H1 (cell line): ENCODE results near the gene B9D2. TPM values are rescaled to one million over a fixed set of nuclear protein-coding genes. Genes with fewer than 3 reads are reported as not detected.

Source experiments
- CTBP2 ChIP-seq: IDR thresholded peaks from 2 replicates; pipeline ENCODE4 v1.7.0; 2011; ENCODE audit warnings: borderline replicate concordance, mild to moderate bottlenecking, moderate library complexity, mixed read lengths, low read length; ENCODE audit not compliant: insufficient read depth, insufficient read length
- POLR2A ChIP-seq, 2 experiments: IDR thresholded peaks; 1 replicate in 1 of 2; 2 replicates in 1 of 2; pipeline ENCODE4 v1.6.1; 2011; ENCODE audit warnings: low read depth in 2 of 2, low read length in 2 of 2, mild to moderate bottlenecking in 2 of 2; ENCODE audit errors: control extremely low read depth in 1 of 2
- polyA plus RNA-seq, 7 experiments: library from polyadenylated mRNA; depleted of rRNA in 3 of 7; stranded (reverse) in 5 of 7; unstranded in 2 of 7; fragments of >200 nt in 5 of 7; fragments of 200-250 nt in 2 of 7; gene quantifications; 1 replicate in 5 of 7; 2 replicates in 1 of 7; 4 replicates in 1 of 7; pipeline versions ENCODE4 v1.2.1 to v1.2.3, GENCODE V29; 2011 to 2013; ENCODE audit warnings: missing spikeins in 2 of 7, mixed read lengths in 2 of 7
- total RNA-seq: library from RNA; stranded (reverse); fragmentation: NEBNext Ultra II Directional; extraction: Animal tissue kit (Norgen Biotek cat#: 25700); gene quantifications from 2 replicates; pipeline ENCODE4 v1.2.1, GENCODE V29; 2021

B9D2 gene
- total and polyA plus RNA-seq, 2 of the 8 experiments (the other 6 are each of a cell fraction or from before 2014, with no cell fraction given): 4.9 to 6.3 TPM

DNA sequence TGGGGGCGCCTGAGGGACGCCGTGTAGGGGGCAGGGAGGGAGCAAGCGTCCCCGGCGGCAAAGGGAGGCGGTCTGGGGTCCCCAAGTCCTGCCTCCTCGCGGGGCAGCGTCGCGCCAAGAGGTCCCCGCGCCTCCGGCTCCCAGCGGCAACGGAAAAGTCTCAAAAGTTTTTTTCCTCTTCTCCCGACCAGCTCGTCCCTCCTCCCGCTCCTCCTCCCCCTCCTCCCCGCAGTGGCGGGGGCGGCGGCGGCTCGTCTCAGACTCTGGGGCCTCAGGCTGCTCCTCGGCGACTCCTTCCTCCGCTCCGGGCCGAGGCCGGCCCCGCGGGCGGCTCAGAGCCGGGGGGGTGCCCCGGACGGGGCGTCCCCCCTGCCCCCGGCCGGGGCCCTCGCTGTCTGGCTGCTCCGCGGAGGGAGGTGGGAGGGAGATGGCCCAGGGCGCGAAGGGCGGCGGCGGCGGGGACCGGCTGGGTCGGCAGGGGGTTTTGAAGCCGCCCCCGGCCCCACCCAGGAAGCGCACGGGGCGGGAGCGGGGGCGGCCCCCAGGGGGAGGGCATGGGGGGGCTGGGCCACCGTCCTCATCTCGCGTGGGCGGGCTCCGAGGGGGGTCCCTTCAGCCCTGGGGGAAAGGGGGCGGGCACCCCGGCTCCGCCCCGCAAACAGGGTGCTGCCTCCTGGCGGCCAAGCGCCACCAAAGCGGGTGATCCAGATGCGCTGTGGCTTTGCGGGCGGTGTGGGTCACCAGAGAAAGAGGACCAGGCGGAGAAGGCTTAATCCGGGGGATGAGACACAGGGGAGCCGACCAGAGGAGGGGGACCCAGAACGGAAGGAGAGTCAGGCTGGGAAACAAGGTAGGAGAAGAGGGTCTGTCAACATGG lies 10.2 kb downstream of the B9D2 start, which contains the start of gene TGFB1 (continued):
- no peak for TF ChIP-seq POLR2A (IDR thresholded peaks at IDR 0.05; ENCODE audit: control extremely low read depth in 1 of 2, low read depth in 2 of 2, low read length in 2 of 2)
- no peak for TF ChIP-seq CTBP2
